HS-27A (cell line): ENCODE results near the gene HES4.
"Not testable (repeated sequence)": the region's sequence is repeated elsewhere in the genome, so short reads cannot be mapped to it uniquely, and the experiment has no call there.

Source experiments
- DNase-seq: peaks from one replicate; pipeline ENCODE4 v3.0.0-alpha.2; 2012; ENCODE audit warnings: low read depth, missing footprints

Gene HES4

GRCh38 chr1:1033009-1033587, 33.2 kb upstream of the HES4 start:
- no peak for DNase-seq

GRCh38 chr1:1032424-1032823, 32.5 kb upstream of the HES4 start:
- DNase-seq: no peak

GRCh38 chr1:1031659-1032235, 31.9 kb upstream of the HES4 start:
- no peak for DNase-seq

- not testable (repeated sequence) for DNase-seq
Measured at GRCh38 chr1:1030867-1031658, 31.2 kb upstream of the HES4 start.

- no peak for DNase-seq
Measured at GRCh38 chr1:1027791-1028190, 27.9 kb upstream of the HES4 start.

GRCh38 chr1:1026599-1027413, 26.9 kb upstream of the HES4 start:
- DNase-seq: no peak

GRCh38 chr1:1025730-1026129, 25.8 kb upstream of the HES4 start:
- no peak for DNase-seq

GRCh38 chr1:1024771-1025699, 25.1 kb upstream of the HES4 start:
- no peak for DNase-seq

GRCh38 chr1:1024149-1024770, 24.4 kb upstream of the HES4 start:
- no peak for DNase-seq

GRCh38 chr1:1023700-1024099, 23.8 kb upstream of the HES4 start:
- DNase-seq: no peak

- no peak for DNase-seq
Measured at GRCh38 chr1:1022302-1023009, 22.6 kb upstream of the HES4 start.

- no peak for DNase-seq
Measured at GRCh38 chr1:1021920-1022259, 22.0 kb upstream of the HES4 start.

GRCh38 chr1:1021010-1021919, 21.4 kb upstream of the HES4 start:
- DNase-seq: peak; percentile 63

- no peak for DNase-seq
Measured at GRCh38 chr1:1020415-1021009, 20.6 kb upstream of the HES4 start.

- no peak for DNase-seq
Measured at GRCh38 chr1:1020000-1020404, 20.1 kb upstream of the HES4 start, which contains the start of gene AGRN. AGRN (plus strand) TSS chr1:1020120; CDS start chr1:1020173, 53 bp downstream.

GRCh38 chr1:1019122-1019999, 19.5 kb upstream of the HES4 start:
- no peak for DNase-seq

GRCh38 chr1:1018321-1018685, 18.4 kb upstream of the HES4 start:
- not testable (repeated sequence) for DNase-seq
